GM18526 (cell line): ENCODE results near the gene SLC2A13.

Source experiments
- POLR2A ChIP-seq: IDR thresholded peaks from 3 replicates; pipeline ENCODE4 v1.6.1; 2011; ENCODE audit not compliant: insufficient read length; ENCODE audit errors: extremely low read depth

The SLC2A13 gene

GRCh38 chr12:39931857-39932256 lies 174.0 kb downstream of the SLC2A13 start:
- no peak for TF ChIP-seq POLR2A

GRCh38 chr12:39931231-39931630 lies 174.7 kb downstream of the SLC2A13 start:
- TF ChIP-seq POLR2A: no peak

DNA sequence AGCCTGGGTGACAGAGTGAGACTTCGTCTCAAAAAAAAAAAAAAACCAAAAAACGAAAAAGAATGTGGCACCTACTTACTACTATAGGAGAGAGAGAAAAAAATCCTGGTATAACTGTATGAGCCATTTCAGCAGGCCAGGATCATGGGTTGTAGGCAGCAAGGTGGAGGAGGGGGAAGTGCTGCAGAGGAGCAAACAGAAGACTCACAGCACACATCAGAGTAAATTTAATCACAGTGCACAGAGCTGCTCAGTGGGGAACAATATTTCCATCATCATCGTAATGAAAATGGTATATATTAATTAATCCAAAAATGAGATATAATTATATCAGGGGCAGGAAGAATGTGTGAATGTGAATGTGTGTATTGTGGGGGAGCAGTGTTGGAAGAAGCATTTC lies 175.8 kb downstream of the SLC2A13 start:
- TF ChIP-seq POLR2A: no peak

GRCh38 chr12:39928181-39928899 lies 177.5 kb downstream of the SLC2A13 start:
- TF ChIP-seq POLR2A: no peak

- TF ChIP-seq POLR2A: no peak
Observed at GRCh38 chr12:39923364-39923763, 182.5 kb downstream of the SLC2A13 start.

DNA sequence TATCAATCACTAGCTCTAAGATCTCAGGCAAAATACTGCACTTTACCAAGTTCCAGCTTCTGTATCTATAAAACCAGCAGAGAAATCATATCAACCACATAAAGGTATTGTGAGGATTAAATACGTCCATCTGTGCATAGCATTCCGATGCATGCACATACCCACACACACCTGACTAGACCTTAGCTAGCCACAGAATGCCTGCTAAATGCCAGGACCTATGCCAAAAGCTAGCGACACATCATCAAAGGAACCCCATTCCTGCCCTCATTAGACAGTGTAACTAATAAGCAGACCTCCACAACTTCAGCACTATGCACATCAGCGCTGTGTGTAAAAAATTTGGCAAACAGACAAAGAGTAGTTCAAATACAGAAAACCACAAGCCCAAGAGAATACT lies 185.2 kb downstream of the SLC2A13 start:
- no peak for TF ChIP-seq POLR2A

DNA sequence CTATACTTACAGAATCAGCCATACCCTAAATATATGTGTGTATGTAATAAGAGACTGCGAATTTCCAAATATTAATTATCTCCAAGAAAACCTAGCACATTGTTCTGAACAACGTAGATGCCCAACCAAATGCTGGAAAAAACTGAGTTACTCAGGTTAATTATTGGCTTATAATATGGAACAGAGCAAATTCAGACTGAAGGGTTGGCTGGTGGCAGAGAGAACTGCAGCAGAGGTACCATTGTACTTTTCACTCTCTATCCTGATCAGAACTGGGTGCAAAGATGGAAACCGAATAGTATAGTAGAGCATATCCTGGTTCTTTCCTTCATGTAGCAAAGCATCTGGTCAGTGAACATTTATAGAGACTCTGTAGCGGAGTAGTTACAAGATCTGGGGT lies 185.7 kb downstream of the SLC2A13 start:
- TF ChIP-seq POLR2A: no peak

- TF ChIP-seq POLR2A: no peak
Observed at GRCh38 chr12:39919790-39920189, 186.1 kb downstream of the SLC2A13 start.

DNA sequence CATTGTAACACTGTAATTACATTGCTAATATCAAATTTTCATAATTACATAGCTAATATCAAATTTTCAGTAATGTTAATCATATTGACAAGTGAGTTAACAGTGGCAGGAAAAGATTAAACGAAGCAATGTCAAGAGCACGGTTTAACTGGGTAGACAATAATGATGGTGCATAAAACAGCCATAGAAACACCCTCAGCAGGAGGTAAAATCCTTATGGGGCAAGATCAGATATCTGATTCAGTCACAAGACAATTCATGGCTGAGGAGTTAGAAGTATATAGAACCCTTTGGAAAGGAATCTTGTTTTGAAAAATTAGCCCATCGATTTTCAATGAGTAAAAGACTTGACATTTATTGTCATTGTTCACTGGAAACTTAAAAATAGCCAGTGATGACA lies 190.6 kb downstream of the SLC2A13 start:
- TF ChIP-seq POLR2A: no peak

- TF ChIP-seq POLR2A: no peak
Observed at GRCh38 chr12:39912211-39912980, 193.5 kb downstream of the SLC2A13 start.

DNA sequence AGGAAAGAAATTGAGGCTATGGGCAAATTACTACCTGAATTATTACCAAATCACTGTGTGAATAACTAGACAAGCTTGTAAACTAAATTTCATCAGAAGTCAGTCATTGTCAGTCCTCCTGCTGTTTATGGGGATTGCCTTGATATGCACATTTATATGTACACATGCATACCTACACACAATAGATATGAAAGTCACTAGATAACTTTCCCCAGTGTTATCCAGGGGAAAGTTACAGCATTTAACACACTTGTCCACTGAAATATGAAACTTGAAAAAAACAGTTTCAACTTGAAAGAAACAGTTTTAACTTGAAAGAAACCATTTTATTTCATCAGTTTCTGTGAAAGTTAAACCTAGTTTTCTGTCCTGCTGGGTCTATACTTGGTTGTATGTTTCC lies 199.6 kb downstream of the SLC2A13 start:
- TF ChIP-seq POLR2A: no peak

GRCh38 chr12:39905152-39905551 lies 200.7 kb downstream of the SLC2A13 start:
- no peak for TF ChIP-seq POLR2A

- no peak for TF ChIP-seq POLR2A
Observed at GRCh38 chr12:39902821-39903220, 203.1 kb downstream of the SLC2A13 start.

DNA sequence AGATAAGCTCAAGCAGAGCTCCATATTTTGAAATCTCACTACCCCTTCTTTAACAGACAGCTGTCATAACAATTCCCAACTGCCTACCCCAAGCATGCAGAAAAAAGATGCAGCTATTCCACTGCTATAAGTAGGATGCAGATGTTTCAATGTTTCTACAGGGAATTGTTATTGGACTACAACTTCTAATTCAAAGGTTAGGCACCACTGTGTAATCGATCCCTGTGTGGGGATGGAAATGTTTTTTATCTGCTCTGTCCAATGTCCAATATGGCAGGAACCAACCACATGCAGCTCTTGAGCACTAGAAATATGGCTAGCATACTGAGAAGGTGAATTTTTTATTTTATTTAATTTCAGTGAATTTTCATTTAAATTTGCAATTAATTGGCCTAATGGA lies 208.6 kb downstream of the SLC2A13 start:
- no peak for TF ChIP-seq POLR2A

DNA sequence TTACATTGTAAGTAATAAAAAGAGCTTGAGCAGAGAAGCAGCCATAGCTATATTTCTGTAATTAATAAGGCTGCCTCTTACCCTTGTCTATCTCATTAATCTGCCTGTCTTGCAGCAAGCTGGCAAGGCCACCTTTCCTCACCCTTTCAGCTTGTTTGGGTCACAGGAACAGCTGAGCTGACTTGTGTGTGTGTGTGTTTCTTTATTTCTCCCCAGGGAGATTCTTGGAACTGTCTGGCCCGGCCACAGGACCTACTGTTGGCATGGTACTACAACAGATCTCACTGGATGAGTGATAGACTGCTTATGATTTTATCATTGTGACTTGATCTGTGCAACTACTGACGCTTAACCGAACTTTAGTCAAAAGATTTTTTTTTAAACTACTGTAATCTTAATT lies 213.7 kb downstream of the SLC2A13 start:
- TF ChIP-seq POLR2A: no peak

DNA sequence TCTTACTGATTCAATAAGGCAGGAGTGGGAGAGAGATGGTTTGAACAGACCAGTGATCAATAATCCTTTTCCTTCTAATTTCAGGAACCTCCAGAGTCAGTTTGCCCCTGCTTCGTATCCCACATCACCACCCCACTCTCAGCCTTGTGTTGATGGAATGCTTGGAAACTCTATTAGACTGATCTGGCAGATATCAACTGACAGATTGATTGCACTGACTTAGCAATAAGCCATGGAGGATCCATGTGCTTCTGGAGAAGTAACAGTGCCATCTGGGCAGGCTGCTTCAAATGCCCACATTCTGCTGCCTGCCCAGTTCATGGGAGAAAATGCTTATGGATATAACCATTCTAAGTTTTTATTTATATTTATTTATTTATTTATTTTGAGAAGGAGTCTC lies 218.0 kb downstream of the SLC2A13 start:
- no peak for TF ChIP-seq POLR2A

GRCh38 chr12:39886106-39886505 lies 219.8 kb downstream of the SLC2A13 start:
- no peak for TF ChIP-seq POLR2A

GRCh38 chr12:39884616-39885125 lies 221.2 kb downstream of the SLC2A13 start:
- no peak for TF ChIP-seq POLR2A
